RPMI7951 (cell line): ENCODE data around the gene BPGM. TPM values are rescaled to one million over a fixed set of nuclear protein-coding genes. Genes with fewer than 3 reads are reported as not detected.
A peak's percentile ranks its signal among the peaks of the same experiment; 100 is the strongest.

Experiments
- DNase-seq: peaks from one replicate; pipeline ENCODE4 v3.0.0-alpha.2; 2012; ENCODE audit warnings: low read depth
- total RNA-seq: library from RNA; depleted of rRNA; stranded (reverse); fragments of >200 nt; shearing (Covaris generic); gene quantifications from 2 replicates; pipeline ENCODE4 v1.2.3, GENCODE V29; 2014; rRNA removed

Gene BPGM
- total RNA-seq, 1 experiment from 2014 or later = 44.5 TPM

GRCh38 chr7:134720091-134720935 is 73.7 kb downstream of the BPGM start:
- peak; percentile 77 for DNase-seq

DNA sequence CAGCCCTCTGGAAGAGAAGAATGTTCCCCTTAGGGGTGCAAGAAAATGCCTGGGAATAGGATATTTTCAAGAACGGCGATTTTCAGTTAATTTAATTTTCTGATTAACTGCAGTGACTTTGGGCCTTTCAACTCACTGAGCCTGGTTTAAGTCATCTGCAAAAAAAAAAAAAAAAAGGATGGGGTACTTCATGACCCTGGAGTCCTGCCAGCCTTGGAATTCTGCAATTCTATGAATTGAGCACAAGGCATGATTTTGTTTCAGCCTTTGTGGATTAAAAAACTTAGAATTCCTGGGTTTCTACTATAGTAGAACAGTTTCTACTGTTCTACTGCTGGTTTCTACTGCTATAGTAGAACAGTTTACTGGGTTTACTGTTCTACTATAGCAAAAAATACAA is 74.5 kb downstream of the BPGM start:
- DNase-seq = no peak

- no peak for DNase-seq
These were observed 76.2 kb downstream of the BPGM start for GRCh38 chr7:134722786-134723322.

- DNase-seq = no peak
These were observed 77.2 kb downstream of the BPGM start for GRCh38 chr7:134723892-134724291.

DNA sequence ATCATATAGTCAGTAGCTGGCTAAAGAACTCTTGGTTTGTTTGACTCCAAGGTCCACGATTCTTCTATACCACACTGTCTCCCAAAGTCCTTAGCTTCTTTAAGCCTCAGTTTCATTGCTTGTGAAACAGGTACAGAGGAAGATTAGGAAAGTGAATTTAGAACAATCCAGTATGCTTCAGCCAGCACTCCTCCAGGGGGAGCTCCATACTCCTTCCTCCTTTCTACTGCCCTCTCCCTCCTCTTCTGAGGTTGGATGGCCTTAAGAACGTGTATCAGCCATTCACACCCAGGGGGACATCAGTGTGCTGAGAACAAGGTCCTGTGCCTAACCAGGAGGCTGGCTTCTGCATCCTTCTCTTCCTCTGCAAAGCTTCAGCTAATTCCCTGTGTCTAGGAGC is 78.0 kb downstream of the BPGM start:
- peak; percentile 64 for DNase-seq

- no peak for DNase-seq
These were observed 79.9 kb downstream of the BPGM start for GRCh38 chr7:134726581-134726980.

GRCh38 chr7:134727711-134728110 is 81.1 kb downstream of the BPGM start:
- no peak for DNase-seq

Other genes starting within 250 kb of the BPGM start
- gene AKR1B1, start 187.8 kb upstream of the BPGM start, total RNA-seq = 353 and 358 TPM in 2 replicates
- 4.0 TPM in 2 replicates for gene AKR1B10, start 119.3 kb upstream of the BPGM start, total RNA-seq
- gene AKR1B15, start 97.7 kb upstream of the BPGM start, total RNA-seq = 1.4 and 2.6 TPM in 2 replicates
- 209 and 259 TPM in 2 replicates for gene CALD1, start 132.8 kb downstream of the BPGM start, total RNA-seq